NCI-H2107 (cell line): ENCODE measurements around the gene PTCD3.

ENCODE experiments used
- DNase-seq: peaks from one replicate; lab custom pipeline; 2025; lab: John Stamatoyannopoulos, UW

The PTCD3 gene

GRCh38 chr2:86143926-86144685 lies 38.1 kb downstream of the PTCD3 start:
- no peak for DNase-seq

DNA sequence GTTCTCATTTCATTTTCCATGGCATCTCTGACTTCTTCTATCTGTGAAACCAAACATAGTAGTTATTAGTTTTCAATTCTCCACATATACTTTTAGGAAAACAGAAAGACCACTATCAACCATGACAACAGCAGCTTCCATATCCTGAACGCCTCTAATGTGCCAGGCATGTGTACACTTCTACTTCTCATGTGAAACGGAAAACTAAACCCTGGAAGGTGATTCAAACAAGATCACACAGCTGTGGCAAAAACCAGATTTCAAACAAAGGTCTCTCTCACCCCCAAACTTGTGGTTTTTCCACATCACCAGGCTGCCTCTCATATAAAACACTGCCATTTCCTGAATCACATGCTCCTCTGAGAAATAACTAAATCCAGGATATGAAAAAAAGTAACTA lies 41.8 kb downstream of the PTCD3 start:
- DNase-seq: no peak

- DNase-seq: no peak
Measured at GRCh38 chr2:86150502-86150901, 44.5 kb downstream of the PTCD3 start.

DNA sequence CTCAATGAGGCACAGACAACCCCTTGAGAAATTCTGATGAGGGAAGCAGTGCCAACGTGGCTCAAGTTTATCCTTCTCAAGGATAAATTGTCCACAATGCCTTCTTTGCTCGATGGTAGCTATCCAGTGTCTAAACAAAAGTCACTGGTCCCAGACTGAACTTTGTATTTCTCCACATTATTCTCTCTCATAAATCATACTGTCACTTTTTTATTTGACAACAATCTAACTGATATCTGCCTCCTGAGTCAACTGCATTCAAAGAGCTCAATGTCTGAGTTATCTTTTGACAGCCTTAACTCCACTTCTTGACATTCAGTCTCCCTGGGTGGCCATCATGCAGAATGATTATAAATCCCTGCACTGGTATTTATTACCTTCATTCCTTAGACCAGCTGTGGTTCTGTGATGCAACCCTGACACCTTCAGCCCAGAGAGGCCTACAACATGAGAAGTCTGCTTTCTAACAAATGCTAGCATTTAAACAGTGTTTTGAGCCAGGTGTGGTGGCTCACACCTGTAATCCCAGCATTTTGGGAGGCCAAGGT lies 51.0 kb downstream of the PTCD3 start:
- DNase-seq: no peak

GRCh38 chr2:86158286-86158685 lies 52.3 kb downstream of the PTCD3 start:
- no peak for DNase-seq

GRCh38 chr2:86160156-86160952 lies 54.3 kb downstream of the PTCD3 start:
- DNase-seq: no peak

DNA sequence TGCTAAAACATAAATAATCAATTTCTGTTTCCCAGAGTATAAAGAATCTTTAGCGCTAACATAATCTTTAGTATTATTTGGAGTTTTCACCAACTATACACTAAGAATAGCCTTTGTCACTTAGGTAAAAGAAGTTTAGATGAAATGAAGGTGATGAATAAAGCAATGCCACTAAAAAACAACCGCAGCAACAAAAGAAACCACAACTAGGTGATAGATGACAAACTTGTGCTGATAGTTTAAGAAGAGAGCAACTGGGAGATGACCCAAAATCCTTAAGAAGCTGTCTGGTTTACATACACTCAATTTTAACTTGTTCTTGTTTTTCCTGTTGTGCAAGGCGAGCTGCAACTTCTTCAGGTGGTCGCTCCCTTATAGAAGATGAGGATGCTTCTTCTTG lies 64.4 kb downstream of the PTCD3 start:
- no peak for DNase-seq

GRCh38 chr2:86171295-86171694 lies 65.3 kb downstream of the PTCD3 start:
- no peak for DNase-seq

GRCh38 chr2:86172610-86173009 lies 66.6 kb downstream of the PTCD3 start:
- no peak for DNase-seq

DNA sequence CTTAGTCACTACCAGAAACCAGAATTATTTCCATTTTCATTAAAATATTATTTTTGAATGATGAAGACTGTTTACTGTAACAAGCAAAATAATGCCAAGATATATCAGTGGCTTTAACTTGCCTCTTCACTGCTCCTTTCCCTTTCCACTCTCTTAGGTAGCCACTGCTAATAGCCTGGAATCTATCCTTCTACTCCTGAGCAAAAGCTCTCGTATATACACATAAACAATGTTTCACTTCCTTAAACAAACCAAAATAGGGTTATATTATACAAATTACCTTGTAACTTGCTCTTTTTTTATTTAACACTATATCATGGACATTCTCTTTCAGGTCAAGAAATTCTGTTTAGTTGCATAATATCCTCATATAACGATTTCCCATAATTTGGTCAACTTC lies 68.4 kb downstream of the PTCD3 start:
- DNase-seq: no peak

GRCh38 chr2:86175828-86176227 lies 69.8 kb downstream of the PTCD3 start:
- DNase-seq: no peak

DNA sequence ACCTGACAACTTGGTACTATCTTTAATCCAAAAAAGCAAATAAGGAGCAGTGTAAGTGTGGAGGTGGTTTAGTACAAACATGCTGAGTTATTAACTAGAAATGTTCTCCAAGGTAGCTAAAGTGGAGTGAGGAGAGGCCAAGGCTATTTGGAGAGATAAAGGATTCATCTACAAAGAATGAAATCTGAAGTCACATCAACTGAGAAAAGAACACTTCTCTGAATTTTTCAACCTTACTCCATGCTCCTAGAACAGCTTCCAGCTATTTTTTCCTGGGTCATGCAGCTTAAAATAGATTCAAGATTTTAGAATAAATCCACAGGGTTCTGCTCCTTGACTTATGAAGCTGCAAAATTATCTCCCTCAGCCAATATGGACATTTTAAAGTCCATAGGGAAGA lies 70.6 kb downstream of the PTCD3 start:
- no peak for DNase-seq

- no peak for DNase-seq
Measured at GRCh38 chr2:86185517-86186212, 79.6 kb downstream of the PTCD3 start.

GRCh38 chr2:86186431-86186830 lies 80.4 kb downstream of the PTCD3 start:
- DNase-seq: no peak

- no peak for DNase-seq
Measured at GRCh38 chr2:86189782-86190416, 83.9 kb downstream of the PTCD3 start.
